B cell (primary cell): ENCODE data around the gene ITPKB. TPM values are rescaled to one million over a fixed set of nuclear protein-coding genes. Genes with fewer than 3 reads are reported as not detected.

ENCODE experiments used
- ATAC-seq: fragments of 200-7000 bp; cut with Tn5 transposase; one replicate; pipeline ENCODE4 v1.10.0; 2021; ENCODE audit warnings: low read depth, mild to moderate bottlenecking, moderate number of reproducible peaks, moderate library complexity
- CTCF ChIA-PET: fragments of 350-600 bp; sonication (Branson Sonifier 250); formaldehyde crosslinking; loops from one replicate; lab custom pipeline; 2021; ENCODE audit warnings: antibody characterized with exemption, inconsistent platforms; lab: Charles Lee
- POLR2A ChIA-PET: fragments of 350-600 bp; sonication (Branson Sonifier 250); formaldehyde crosslinking; loops from one replicate; lab custom pipeline; 2021; ENCODE audit warnings: antibody characterized with exemption; lab: Charles Lee
- DNase-seq: peaks from one replicate; pipeline ENCODE4 v3.0.0; 2013
- H2AFZ ChIP-seq: 2 replicates; pipeline ENCODE4 v1.6.1; 2012; ENCODE audit warnings: mild to moderate bottlenecking, low read depth, low read length; ENCODE audit not compliant: insufficient read depth, poor library complexity, severe bottlenecking
- H3K27ac ChIP-seq, 2 donors: 1 replicate in 1 of 2; 2 replicates in 1 of 2; pipeline ENCODE4 v1.5.1; 2012 to 2013; ENCODE audit warnings: low read length in 2 of 2, mild to moderate bottlenecking in 2 of 2, moderate library complexity in 1 of 2
- H3K27me3 ChIP-seq, 4 experiments: fragments of 200-600 bp in 1 of 4; sonication (generic) in 1 of 4; replicated peaks in 1 of 4; 1 replicate in 2 of 4; 2 replicates in 2 of 4; pipeline versions ENCODE4 v1.6.1 to v1.7.0; 2013 to 2016; ENCODE audit warnings: low read length in 3 of 4, mild to moderate bottlenecking in 2 of 4, mixed read lengths in 1 of 4, moderate library complexity in 1 of 4; ENCODE audit not compliant: insufficient read depth in 4 of 4, control insufficient read depth in 3 of 4; ENCODE audit errors: control extremely low read depth in 1 of 4
- H3K36me3 ChIP-seq, 2 experiments: replicated peaks in 1 of 2; 1 replicate in 1 of 2; 2 replicates in 1 of 2; pipeline versions ENCODE4 v1.6.1 to v1.7.1; 2013; ENCODE audit warnings: low read length in 1 of 2; ENCODE audit not compliant: insufficient read depth in 2 of 2, control insufficient read depth in 1 of 2; ENCODE audit errors: control extremely low read depth in 1 of 2, extremely low read depth in 1 of 2
- H3K4me1 ChIP-seq, 2 donors: fragments of 200-600 bp in 1 of 2; sonication (generic) in 1 of 2; 1 replicate in 1 of 2; 2 replicates in 1 of 2; pipeline versions ENCODE4 v1.5.1 to v1.6.1; 2013 to 2017; ENCODE audit warnings: low read length in 2 of 2; ENCODE audit not compliant: control insufficient read depth in 2 of 2, insufficient read depth in 2 of 2
- H3K4me2 ChIP-seq: replicated peaks from 2 replicates; pipeline ENCODE3; 2012; ENCODE audit warnings: mild to moderate bottlenecking, low read depth, low read length; ENCODE audit not compliant: poor library complexity, severe bottlenecking
- H3K4me3 ChIP-seq, 5 experiments: fragments of 200-600 bp in 1 of 5; sonication (generic) in 1 of 5; 1 replicate in 3 of 5; 2 replicates in 2 of 5; pipeline versions ENCODE4 v1.5.1 to v1.7.0; 2011 to 2016; ENCODE audit warnings: low read length in 4 of 5, mild to moderate bottlenecking in 4 of 5, low read depth in 2 of 5, control low read depth in 1 of 5, moderate library complexity in 1 of 5; ENCODE audit not compliant: insufficient read depth in 1 of 5; ENCODE audit errors: control extremely low read depth in 1 of 5, extremely low read depth in 1 of 5
- H3K79me2 ChIP-seq: fragments of 200-600 bp; sonication (generic); one replicate; pipeline ENCODE4 v1.6.0; 2016; ENCODE audit warnings: low read length; ENCODE audit not compliant: control insufficient read depth, insufficient read depth
- H3K9ac ChIP-seq: fragments of 200-600 bp; sonication (generic); 2 replicates; pipeline ENCODE4 v1.6.1; 2017; ENCODE audit warnings: mild to moderate bottlenecking, low read length, moderate library complexity
- H3K9me3 ChIP-seq, 3 donors: one replicate each; pipeline versions ENCODE4 v1.6.1 to v1.7.1; 2013; ENCODE audit warnings: low read length in 2 of 3; ENCODE audit not compliant: control insufficient read depth in 2 of 3, insufficient read depth in 1 of 3; ENCODE audit errors: control extremely low read depth in 1 of 3
- H4K20me1 ChIP-seq: 2 replicates; pipeline ENCODE4 v1.6.0; 2012; ENCODE audit warnings: mild to moderate bottlenecking, low read length; ENCODE audit not compliant: insufficient read depth, control insufficient read depth, poor library complexity, severe bottlenecking
- H3K27ac Mint-ChIP-seq: one replicate; pipeline ENCODE4 v1.8.0; 2021; ENCODE audit warnings: mixed read lengths
- H3K27me3 Mint-ChIP-seq: one replicate; pipeline ENCODE4 v1.8.0; 2021; ENCODE audit warnings: mixed read lengths
- H3K4me1 Mint-ChIP-seq: one replicate; pipeline ENCODE4 v1.8.0; 2021; ENCODE audit warnings: mixed read lengths
- H3K4me3 Mint-ChIP-seq: one replicate; pipeline ENCODE4 v1.8.0; 2021; ENCODE audit warnings: mixed read lengths
- H3K9me3 Mint-ChIP-seq: one replicate; pipeline ENCODE4 v1.8.0; 2022; ENCODE audit warnings: mixed read lengths; ENCODE audit not compliant: insufficient read depth
- CTCF ChIP-seq: fragments of 200-600 bp; IDR thresholded peaks from one replicate; pipeline ENCODE4 v1.8.0; 2022; ENCODE audit warnings: antibody characterized with exemption, mild to moderate bottlenecking
- EZH2 ChIP-seq: IDR thresholded peaks from 2 replicates; pipeline ENCODE4 v1.6.1; 2012; ENCODE audit warnings: borderline replicate concordance, low read depth, mild to moderate bottlenecking, moderate library complexity, low read length; ENCODE audit not compliant: insufficient read depth, poor library complexity, severe bottlenecking
- WGBS: methylation state at CpG from one replicate; pipeline ENCODE4 v1.1.5; 2013; ENCODE audit warnings: missing lambda C conversion rate; ENCODE audit not compliant: insufficient coverage; 5-methylcytosine and 5-hydroxymethylcytosine counted together
- intact Hi-C: fragments of 100-400 bp; cut with micrococcal nuclease; formaldehyde crosslinking; loops from one replicate; pipeline ENCODE4 v1.10.0; 2022
- polyA plus RNA-seq: library from polyadenylated mRNA; depleted of rRNA; stranded (reverse); fragments of >200 nt; gene quantifications from 2 replicates; pipeline ENCODE4 v1.2.3, GENCODE V29; 2012
- total RNA-seq, 2 donors: library from RNA; stranded (reverse); fragments of 120-200 nt in 1 of 2; gene quantifications; 1 replicate in 1 of 2; 2 replicates in 1 of 2; pipeline versions ENCODE4 v1.2.3 to v1.2.4, GENCODE V29; 2013 to 2022

Gene ITPKB
- total and polyA plus RNA-seq, 2 donors (not counting 1 experiment from before 2014, with no cell fraction given) = 21.8 to 93.5 TPM

- DNase-seq = peak; percentile 81
- Mint-ChIP-seq H3K4me3 (peak overlapping the region; percentile 67), H3K27me3 (no peaks in the 10 kb centered on the region), H3K4me1 (peaks cover 64% of the 10 kb centered on the region), H3K9me3 (no peaks in the 10 kb centered on the region), H3K27ac (peak overlapping the region; percentile 86)
- POLR2A ChIA-PET = interaction anchor here (1.0 to 2.5 kb wide), 5 partner anchors 11 to 55 kb away, joined by 3 to 8 read pairs (median 3); no protein-coding TSS in a partner anchor
- Histone ChIP-seq H3K79me2 (no peaks in the 10 kb centered on the region), H3K27me3 (no peaks in the 10 kb centered on the region), H2AFZ (peak overlapping the region; percentile 13), H3K4me3 (no peak overlapping the region), H3K36me3 (peaks cover 0 to 41% of the 10 kb centered on the region in 2 experiments), H3K9ac (peak overlapping the region; percentile 5), H4K20me1 (no peaks in the 10 kb centered on the region), H3K9me3 (peaks cover 0 to 4% (median 1%) of the 10 kb centered on the region in 3 donors), H3K4me2 (peak overlapping the region; percentile 56), H3K4me1 (peaks cover 37 to 61% of the 10 kb centered on the region in 2 donors), H3K27ac (peak overlapping the region; percentile 70 to 77)
- CTCF ChIA-PET = interaction anchor here (0.6 to 16.3 kb wide), 27 partner anchors 9 to 280 kb away, joined by 3 to 278 read pairs (median 7); no protein-coding TSS in a partner anchor
- 25% methylated on average over 4 of the region's 10 CpGs for WGBS
- intact Hi-C loops = loop anchor here (1.0 to 5.0 kb wide), 2 partner anchors 106 to 1104 kb away; partner anchors contain the start of genes ITPKB, JMJD4 and SNAP47
- peak; percentile 66 for ATAC-seq
- no peak for TF ChIP-seq CTCF
- TF ChIP-seq EZH2 = no peak
Observed at GRCh38 chr1:226632922-226633351, 106.1 kb downstream of the ITPKB start.
